Activated naive CD4-positive, alpha-beta T cell treated with anti-CD3 and anti-CD28 coated beads, Interleukin-2, amount 50 U/mL, for 16 hours (primary cell): Measurements from ENCODE around the gene TMEM154.

ENCODE experiments used
- DNase-seq: peaks from one replicate; pipeline ENCODE4 v3.0.0-alpha.2; 2020

Gene TMEM154, protein sequence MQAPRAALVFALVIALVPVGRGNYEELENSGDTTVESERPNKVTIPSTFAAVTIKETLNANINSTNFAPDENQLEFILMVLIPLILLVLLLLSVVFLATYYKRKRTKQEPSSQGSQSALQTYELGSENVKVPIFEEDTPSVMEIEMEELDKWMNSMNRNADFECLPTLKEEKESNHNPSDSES

DNA sequence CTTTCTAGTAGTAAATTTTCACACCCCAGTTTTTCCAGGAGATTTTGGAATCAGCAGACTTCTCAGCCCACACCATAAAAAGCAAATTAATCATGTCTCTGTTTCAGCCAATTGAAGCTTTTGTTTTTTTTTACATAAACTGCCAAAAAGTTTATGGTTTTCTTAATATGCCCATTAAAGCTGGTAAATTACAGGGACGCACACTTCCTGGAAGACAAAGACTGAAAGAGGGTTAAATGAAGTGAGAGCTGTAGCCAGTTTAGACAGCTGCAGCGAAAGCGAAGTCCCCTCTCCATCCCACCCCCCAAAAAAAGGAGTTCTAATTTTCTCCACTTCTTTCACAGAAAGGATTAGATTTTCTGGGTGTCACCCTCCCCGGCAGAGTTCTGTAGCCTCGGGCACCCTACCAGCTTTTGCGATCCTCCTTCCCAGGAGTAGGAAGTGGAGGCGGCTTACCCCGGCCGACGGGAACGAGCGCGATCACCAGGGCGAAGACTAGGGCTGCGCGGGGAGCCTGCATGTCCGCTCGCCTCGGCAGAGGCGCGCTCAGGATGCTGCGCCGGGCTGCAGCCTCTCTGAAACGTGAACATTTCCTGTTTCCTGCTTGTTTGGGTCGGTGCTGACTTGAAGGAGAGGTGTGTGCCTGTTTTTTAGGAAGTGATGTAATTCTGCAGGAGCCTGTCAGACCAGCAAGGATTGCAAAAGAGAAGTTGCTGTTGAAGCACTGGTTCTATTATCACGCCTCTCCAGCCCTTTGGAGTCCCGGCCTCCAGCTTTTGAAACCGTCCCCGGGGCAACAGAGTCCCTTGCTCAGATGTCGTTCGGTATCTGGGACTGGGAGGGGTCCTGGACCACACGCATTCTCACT, at the start of gene TMEM154:
TMEM154 (minus strand) TSS at position 584 of the 868 bp plus-strand sequence; CDS start at position 520, 64 bp downstream.
- peak; percentile 57 for DNase-seq

DNA sequence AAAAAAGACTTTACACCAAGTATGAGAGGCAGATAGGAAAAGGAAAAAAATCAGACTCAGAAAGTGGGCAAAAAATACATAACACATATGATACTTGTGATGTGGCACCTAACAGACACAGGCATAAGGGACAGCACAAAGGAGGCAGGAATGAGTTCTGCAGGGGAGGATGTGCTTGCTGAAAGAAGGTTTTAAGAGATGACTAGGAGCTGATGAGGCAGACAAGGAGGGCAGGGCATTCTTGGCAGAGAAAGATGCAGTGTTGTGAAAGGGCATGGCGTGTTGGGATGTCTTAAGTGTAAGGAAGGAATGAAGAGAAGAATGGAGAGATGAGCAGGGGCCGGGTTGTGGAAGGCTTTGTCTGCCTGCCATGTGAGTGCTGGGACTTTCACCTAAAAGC, 49.7 kb upstream of the TMEM154 start:
- no peak for DNase-seq

DNA sequence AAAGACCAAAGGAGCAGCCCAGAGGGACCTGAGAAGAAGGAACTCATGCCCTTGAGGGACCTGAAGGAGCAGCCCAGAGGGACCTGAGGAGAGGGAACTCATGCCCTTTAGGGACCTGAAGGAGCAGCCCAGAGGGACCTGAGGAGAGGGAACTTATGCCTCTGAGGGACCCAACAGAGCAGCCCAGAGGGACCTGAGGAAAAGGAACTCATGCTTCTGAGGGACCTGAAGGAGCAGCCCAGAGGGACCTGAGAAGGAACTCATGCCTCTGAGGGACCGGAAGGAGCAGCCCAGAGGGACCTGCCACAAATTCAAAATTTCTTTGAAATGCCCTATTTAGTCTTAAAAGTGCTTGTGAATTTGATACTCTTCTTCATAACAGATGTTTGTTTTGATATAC, 48.5 kb upstream of the TMEM154 start:
- DNase-seq = no peak

DNA sequence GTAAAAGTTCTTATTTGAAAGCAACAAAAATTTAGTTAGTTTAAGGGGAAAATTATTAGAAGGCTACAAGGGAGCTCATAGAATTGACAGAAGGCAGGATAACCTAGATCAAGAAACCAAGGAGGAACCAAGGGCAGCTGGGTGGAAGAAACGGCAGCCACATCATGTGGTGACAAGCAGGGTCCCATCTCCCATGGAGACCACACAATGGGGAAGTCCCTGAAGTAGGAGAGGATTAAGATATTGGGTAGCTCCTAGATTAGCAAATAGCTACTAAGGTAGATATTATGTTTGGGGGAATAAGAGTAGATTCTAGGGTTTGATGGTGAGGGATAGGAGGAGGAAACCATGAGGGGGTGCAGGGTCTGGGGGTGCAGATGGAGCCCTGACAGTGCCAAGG, 48.0 kb upstream of the TMEM154 start:
- no peak for DNase-seq

DNA sequence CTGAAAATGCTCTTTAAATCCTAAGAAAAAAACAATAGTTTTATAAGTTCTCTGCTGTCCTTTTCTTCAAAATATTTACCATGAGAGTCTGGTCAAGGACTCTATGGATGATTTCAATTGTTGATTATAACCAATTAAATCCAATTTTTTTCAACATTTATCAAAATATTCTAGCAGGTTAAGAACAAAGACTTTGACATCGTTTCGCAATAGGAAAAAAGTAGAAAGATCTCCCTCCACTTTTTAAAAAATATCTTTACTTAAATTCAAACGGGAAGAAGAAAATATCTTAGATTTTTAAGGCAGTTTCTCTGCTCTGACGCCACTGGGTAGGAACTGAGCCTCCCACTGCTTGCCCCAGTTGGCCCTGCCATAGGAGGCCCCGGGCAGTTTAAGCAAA, 44.7 kb upstream of the TMEM154 start:
- no peak for DNase-seq

DNA sequence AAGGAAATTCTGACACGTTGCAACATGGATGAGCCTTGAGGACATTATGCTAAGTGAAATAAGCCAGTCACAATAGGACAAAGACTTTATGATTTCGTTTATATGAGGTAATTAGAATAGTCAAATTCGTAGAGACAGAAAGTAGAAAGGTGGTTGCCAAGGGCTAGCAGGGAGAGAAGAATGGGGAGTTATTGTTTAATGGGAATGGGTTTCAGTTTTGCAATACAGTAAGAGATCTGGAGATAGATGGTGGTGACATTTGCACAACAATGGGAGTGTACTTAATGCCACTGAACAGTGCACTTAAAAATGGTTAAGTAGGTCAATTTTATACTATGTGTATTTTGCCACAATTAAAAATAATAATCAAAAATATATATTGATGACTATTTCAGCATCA, 43.4 kb upstream of the TMEM154 start:
- no peak for DNase-seq

DNA sequence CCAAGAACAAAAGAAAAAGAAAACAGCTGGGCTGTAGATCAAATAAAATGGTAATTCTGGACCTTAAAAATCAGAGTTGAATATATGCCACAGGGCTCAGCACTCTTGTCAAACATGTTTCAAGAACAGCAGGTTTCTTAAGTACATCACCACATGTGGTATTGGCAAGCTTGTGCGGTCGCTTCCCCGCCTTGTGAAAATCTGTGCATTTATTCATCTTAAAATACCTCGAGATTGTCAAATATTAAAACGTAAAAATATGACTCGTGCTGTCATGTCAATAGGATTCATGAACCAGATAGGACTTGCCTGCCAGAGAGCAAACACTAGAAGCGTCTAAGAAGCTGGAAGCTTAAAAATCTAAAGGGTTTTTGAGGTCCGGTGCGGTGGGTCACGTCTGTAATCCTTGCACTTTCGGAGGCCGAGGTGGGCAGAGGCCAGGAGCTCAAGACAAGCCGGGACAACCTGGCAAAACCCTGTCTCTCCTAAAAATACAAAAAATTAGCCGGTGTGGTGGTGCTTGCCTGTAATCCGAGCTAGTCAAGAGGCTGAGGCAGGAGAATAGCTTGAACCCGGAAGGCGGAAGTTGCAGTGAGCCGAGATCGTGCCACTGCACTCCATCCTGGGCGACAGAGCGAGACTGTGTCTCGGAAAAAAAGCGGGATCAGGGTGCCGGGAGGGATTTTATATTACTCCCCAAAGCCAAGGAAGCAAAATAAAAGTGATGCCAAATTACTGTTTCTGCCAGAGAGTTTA, 40.2 kb upstream of the TMEM154 start:
- DNase-seq = no peak

DNA sequence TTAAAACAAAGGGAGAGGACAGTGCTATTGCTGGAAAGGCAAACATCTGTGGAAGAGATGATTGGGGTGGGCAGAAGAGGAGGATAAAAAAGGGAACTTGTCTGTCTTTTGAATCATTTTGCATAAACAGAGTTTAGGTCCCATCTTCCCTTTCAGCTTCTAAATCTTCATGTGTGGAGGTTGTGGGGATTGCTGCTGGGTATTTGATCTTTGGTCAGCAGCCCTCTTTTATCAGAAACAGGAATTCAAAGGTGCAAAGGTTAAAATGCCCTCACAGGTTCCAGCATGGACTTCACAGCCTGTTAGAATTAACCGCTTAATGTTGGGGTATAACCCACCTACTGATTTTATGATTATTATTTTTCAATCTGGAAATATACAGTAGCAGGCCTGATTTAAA, 39.5 kb upstream of the TMEM154 start:
- no peak for DNase-seq

DNA sequence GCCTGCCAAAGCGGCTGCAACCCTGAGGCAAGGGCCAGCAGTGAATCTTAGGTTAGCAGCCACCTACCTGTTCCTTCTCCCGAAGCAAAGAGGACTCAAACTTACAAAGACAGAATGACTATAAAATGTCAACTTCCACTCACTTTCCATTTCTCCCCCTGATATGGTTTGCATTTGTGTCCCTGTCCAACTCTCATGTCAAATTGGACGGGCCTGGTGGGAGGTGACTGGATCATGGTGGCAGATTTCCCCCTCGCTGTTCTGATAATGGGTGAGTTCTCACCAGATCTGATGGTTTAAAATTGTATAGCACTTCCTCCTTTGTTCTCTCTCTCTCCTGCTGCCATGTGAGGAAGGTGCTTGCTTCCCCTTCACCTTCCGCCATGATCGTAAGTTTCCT, 35.3 kb upstream of the TMEM154 start:
- DNase-seq = no peak

DNA sequence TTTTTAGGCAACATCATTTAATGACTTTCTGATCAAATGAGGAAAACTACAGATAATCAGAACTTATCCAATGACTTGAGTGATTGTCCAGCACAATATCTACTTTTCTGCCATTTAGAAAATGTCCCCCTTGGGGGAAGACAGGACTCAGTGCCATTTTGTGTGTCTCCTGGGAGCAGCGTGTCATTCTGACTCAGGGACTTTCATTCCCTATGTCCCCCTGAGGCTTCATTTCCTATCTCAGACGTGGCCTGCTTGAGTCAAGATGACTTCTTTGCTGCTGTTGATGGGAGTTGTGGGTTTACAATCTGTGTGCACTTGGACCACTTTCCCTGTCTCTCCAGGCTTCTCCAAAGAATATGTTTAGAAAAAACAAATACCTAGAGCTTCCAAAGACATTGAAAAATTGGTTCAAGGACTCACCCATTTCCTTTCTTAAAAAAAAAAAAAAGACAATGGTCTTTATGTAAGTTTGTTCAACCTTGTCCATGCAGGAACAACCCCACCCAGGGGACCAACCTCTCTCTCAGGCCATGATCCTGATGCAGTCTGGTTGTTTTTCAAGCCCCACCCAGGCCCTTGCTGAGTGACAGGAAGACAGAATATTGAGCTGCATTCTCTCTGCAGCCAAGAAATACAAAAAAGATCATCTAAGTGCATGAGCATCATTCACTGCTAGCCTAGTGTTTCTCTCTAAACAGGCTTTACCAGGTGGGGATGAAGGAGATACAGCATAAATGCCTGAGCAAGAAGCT, 34.3 kb upstream of the TMEM154 start:
- DNase-seq = no peak

DNA sequence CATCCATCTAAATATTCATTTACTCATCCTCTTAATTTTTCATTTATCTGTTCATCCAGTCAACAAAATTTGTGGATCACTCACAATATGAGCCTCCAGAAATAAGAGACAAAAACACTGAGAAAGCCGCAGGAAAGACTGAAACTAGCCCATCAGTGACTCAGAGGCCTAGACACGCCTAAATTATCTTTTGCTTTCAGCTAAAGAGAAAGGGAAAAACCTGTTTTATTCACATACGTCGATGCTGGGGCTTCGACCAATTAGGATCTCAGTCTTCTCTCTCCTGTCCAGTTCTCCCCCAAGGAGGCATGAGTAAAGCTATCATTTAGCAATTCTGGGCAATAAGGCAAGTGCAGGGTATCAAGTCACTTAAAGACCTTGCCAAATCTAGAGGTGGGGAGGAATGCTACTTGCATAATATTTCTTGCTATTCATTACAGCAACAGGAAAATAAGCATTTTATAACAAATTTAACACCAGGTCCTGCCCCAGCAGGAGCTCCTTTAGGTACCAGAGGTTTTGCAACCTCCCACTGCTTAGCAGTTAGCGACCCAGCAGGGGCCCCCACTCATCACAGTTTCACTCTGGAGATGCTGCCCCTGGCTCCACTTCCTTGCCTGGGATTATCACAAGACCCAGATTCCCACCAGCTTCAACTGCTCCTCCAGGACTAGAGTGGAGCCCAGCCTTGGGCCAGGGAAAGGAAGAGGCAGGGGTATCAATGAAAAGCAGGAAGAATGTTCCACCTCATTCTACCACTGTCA, 30.1 kb upstream of the TMEM154 start:
- no peak for DNase-seq

DNA sequence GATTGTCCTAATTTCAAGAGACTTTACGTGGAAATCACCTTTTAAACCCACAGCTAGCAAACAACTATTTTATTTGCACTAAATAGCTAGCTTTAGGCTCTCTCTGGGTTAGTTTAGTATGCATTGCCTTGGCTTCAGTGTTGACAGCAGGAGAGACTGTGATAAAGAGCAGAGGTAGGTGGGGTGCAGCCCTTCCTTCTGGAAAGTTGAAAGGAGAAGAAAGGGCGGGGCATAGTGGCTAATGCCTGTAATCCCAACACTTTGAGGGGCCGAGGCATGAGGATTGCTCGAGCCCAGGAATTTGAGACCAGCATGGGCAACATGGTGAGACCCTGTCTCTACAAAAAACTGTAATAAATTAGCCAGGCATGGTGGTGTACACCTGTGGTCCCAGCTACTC, 29.0 kb upstream of the TMEM154 start:
- DNase-seq = no peak

DNA sequence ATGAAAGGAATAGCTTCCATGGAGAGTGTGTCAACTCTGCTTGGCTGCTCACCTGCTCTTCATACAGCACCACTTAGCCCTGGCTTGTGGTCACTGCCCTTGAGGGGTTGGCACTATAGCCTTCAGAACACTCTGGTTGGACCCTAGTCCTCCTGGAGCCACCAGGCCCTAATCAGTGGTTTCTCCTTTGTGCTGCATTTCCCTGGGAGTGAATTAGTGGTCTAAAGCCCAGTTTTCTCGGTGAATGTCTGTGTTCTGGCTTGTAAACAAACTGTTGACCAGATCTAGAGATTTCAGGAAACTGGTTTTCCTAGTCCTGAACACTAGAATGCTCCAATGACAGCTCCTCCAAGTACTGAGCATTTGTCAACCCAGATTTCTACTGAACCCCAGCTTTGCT, 28.6 kb upstream of the TMEM154 start:
- no peak for DNase-seq

DNA sequence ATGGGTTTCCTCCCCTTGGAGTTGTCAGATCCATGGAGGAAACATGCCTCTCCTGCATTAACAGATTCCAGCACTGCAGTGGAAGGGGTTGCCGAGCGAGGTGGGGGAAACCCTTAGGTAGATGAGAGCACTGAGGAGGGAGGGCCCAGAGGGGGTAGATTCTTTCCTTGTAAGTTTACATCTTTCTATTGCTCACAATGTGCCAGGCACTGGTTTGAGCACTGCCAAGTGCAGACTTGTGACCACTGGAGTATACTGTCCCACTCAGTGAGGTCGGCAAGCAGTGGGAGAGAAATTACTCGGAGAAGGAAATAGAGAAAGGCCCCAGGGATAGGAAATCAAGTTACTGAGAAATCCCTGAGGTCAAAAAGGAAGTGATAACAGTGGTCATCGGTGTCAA, 27.8 kb upstream of the TMEM154 start:
- no peak for DNase-seq

DNA sequence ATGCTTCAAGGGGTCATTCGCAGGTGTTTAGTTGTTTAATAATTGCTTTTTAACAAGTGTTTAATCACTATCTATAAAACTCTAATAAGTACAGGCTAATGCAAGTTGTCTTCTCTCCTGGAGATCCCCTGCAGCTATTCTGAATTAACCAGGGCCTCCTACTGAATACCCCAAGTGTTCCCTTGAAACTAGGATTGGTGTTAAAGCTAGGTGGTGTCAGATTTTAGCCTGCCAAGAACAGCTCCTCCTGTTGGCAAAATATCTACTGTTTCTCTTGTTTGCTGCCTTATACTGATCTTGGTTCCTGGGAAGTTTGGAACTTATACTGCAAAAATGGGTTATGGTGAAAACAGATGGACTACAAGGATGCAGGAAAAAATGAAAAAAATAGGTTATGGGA, 26.1 kb upstream of the TMEM154 start:
- no peak for DNase-seq

DNA sequence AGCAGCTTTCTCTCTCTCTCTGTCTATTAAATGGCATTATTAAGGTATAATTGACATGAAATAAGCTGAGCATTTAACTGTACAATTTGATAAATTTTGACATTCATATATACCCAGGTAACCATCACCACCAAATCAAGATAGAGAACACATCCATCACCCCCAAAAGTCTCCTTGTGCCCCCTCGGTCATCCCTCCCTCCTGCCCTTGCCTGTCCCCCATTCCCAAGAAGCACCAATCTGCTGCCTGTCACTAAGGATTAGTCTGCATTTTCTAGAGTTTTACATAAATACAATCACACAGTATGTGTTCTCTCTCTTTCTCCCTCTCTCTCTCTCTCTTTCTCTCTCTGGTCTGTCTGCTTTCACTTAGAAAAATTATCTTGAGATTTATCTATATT, 25.0 kb upstream of the TMEM154 start:
- DNase-seq = no peak

DNA sequence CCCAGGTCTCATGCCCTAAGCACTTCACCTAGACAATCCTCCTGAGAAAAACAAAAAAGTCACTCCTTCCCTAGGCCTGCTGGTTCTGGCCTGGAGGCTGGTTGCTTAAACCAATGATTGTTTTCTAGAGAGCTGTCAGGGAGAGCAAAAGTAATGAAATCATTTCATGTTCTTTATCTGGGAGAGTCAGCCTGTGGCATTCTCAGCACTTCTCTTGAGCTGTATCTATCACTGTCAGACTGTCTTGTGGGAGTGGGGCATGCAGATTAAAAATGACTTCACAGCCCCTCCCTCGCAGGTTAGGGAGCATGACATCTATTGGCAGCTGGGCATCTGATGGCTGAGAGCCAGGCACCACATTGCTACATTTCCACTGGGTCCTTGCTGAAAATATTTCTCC, 20.4 kb upstream of the TMEM154 start:
- no peak for DNase-seq

DNA sequence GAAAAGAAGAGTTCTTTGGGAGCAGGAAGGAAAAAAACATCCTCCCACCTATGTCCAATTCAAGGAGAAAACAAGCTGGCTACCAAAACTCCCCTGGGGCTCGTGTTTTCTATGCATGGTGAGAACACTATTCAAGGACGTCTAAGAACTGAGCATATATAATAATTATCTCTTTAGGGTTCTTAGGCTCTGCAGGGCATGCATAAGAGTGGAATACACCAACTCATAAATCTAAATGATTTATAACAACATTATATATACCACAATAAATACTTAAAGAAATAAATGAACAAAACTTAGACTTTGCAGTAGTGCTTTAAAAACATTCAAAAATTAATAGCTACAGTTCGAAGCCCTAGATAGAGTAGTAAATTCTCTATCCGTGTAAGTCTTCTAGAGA, 19.5 kb upstream of the TMEM154 start:
- no peak for DNase-seq

DNA sequence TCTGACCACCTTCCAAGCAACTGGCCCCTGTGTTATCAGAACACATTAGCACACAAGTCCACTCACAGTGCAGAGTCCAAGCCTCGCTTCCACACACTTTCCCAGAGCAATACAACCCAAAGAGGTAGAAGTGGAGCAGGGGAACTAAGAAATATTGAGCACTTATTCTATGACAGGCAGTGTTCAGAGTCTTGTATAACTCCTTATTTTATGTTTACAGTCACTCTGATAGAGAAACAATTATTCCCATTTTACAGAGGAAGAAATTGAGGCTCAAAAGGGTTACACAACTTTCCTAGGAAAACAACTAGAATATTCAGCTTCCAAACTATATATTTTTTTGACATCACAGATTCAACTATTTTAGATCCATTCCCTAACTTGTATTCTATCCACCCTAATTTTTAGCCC, 18.3 kb upstream of the TMEM154 start:
- DNase-seq = no peak

DNA sequence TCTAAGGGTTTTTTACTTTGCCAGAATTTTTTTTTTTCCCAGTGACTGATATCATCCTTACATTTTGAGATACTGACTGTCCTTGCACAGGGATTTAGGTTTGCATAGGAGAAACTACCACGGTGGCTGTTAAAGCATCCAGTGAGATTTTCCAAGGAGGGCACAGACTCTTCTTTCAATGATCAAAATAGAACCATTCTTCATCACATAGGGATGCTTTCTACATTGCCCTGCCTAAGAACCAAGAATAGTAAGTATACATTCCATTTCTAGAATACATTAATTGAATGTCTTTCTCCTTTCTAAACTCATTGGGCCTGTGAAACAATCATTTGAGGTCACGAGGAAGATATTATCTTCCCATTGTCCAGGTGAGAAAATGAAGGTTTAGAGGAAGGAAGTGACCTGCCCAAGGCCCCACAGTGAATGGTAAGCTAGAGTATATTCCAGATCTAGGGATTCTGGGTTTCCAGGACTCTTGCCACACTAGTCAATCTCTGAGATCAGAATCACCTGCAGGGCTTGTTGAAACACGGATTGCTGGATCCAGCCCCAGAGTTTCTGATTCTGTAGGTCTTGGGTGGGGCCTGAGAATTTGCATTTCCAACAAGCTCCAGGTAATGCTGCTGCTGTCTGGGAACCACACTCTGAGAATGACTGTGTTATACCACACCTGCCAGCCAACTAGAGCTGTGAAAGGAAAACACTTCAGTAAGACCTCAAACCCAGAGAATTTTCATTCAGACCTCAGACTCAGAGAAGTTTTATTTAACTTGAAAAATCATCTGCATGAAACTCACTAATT, 17.7 kb upstream of the TMEM154 start:
- no peak for DNase-seq

DNA sequence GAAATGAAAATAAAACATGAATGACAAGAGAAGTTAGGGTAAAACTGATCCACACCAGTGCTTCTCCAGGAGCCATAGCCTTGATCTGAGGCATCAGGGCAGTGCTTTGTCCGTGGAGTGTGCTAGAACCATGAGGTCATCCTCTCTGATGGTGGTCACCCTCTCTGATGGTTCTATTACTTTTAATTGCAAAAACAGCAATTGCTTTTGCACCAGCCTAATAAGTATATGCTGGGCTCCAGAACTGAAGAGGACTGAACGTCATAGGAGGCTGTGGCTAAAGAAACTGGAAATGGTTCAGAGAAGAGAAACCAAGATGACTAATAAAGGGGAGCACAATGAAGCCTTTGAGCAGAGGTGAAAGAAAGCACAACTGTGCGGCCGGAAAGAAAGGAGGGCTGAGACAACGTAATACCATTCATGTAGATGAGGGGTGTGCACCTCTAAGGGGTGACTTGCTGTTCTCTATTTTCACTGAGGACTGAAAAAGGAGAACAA, 17.0 kb upstream of the TMEM154 start:
- peak; percentile 14 for DNase-seq
